ACC112 (cell line): ENCODE measurements around the gene PRRC2B.

Experiments
- H2AFZ ChIP-seq: fragments of 200-600 bp; sonication (generic); one replicate; pipeline ENCODE4 v1.6.0; 2017; ENCODE audit warnings: antibody characterized with exemption, low read length; ENCODE audit not compliant: unreplicated experiment
- H3K27ac ChIP-seq: fragments of 200-600 bp; sonication (generic); 2 replicates; pipeline ENCODE4 v1.5.1; 2014; ENCODE audit warnings: low read depth, mild to moderate bottlenecking, antibody characterized with exemption, low read length, moderate library complexity
- H3K27me3 ChIP-seq: fragments of 200-600 bp; sonication (generic); 2 replicates; pipeline ENCODE4 v1.6.1; 2014; ENCODE audit warnings: mild to moderate bottlenecking, antibody characterized with exemption, low read length, moderate library complexity, mixed read lengths; ENCODE audit not compliant: insufficient read depth
- H3K36me3 ChIP-seq: fragments of 200-600 bp; sonication (generic); 2 replicates; pipeline ENCODE4 v1.6.1; 2016; ENCODE audit warnings: mild to moderate bottlenecking, antibody characterized with exemption, low read length, moderate library complexity, mixed read lengths; ENCODE audit not compliant: insufficient read depth
- H3K4me1 ChIP-seq: fragments of 200-600 bp; sonication (generic); one replicate; pipeline ENCODE4 v1.6.1; 2016; ENCODE audit warnings: low read length, mixed read lengths; ENCODE audit not compliant: insufficient read depth, unreplicated experiment, control insufficient read depth
- H3K4me3 ChIP-seq: fragments of 200-600 bp; sonication (generic); 2 replicates; pipeline ENCODE4 v1.5.1; 2014; ENCODE audit warnings: mild to moderate bottlenecking, low read depth, low read length
- H3K79me2 ChIP-seq: fragments of 200-600 bp; sonication (generic); one replicate; pipeline ENCODE4 v1.6.0; 2016; ENCODE audit warnings: low read length; ENCODE audit not compliant: control insufficient read depth, unreplicated experiment, insufficient read depth

Gene PRRC2B

GRCh38 chr9:131477816-131478419 is 84.0 kb downstream of the PRRC2B start:
- Histone ChIP-seq H3K27ac (no peak overlapping the region), H3K79me2 (peaks cover 26% of the 10 kb centered on the region), H3K27me3 (no peaks in the 10 kb centered on the region), H2AFZ (no peak overlapping the region), H3K36me3 (peaks cover 39% of the 10 kb centered on the region), H3K4me3 (no peak overlapping the region), H3K4me1 (no peaks in the 10 kb centered on the region)

- H3K27ac ChIP-seq, result no peak overlapping the region
- peaks cover 39% of the 10 kb centered on the region for H3K36me3 ChIP-seq
- no peak overlapping the region for H2AFZ ChIP-seq
- H3K79me2 ChIP-seq, result peaks cover 26% of the 10 kb centered on the region
- H3K4me3 ChIP-seq, result no peak overlapping the region
- H3K27me3 ChIP-seq, result no peaks in the 10 kb centered on the region
- no peaks in the 10 kb centered on the region for H3K4me1 ChIP-seq
These were observed 84.6 kb downstream of the PRRC2B start for GRCh38 chr9:131478421-131478868.

- no peak overlapping the region for H3K27ac ChIP-seq
- no peaks in the 10 kb centered on the region for H3K4me1 ChIP-seq
- no peaks in the 10 kb centered on the region for H3K27me3 ChIP-seq
- H3K79me2 ChIP-seq, result peaks cover 27% of the 10 kb centered on the region
- no peak overlapping the region for H3K4me3 ChIP-seq
- no peak overlapping the region for H2AFZ ChIP-seq
- H3K36me3 ChIP-seq, result peaks cover 36% of the 10 kb centered on the region
These were observed 85.0 kb downstream of the PRRC2B start for GRCh38 chr9:131478911-131479310.

- H3K4me1 ChIP-seq, result no peaks in the 10 kb centered on the region
- H3K27ac ChIP-seq, result no peak overlapping the region
- no peak overlapping the region for H2AFZ ChIP-seq
- peaks cover 27% of the 10 kb centered on the region for H3K79me2 ChIP-seq
- no peak overlapping the region for H3K4me3 ChIP-seq
- H3K36me3 ChIP-seq, result peaks cover 29% of the 10 kb centered on the region; the same call in 1 of the 2 replicates
- H3K27me3 ChIP-seq, result no peaks in the 10 kb centered on the region
These were observed 86.4 kb downstream of the PRRC2B start for GRCh38 chr9:131480258-131480657.

GRCh38 chr9:131481441-131482342 is 87.8 kb downstream of the PRRC2B start:
- Histone ChIP-seq H3K4me3 (no peak overlapping the region), H2AFZ (no peak overlapping the region), H3K36me3 (peaks cover 34% of the 10 kb centered on the region; the same call in 1 of the 2 replicates), H3K27ac (no peak overlapping the region), H3K4me1 (no peaks in the 10 kb centered on the region), H3K27me3 (no peaks in the 10 kb centered on the region), H3K79me2 (peaks cover 23% of the 10 kb centered on the region)

GRCh38 chr9:131482343-131483006 is 88.6 kb downstream of the PRRC2B start:
- H3K27ac ChIP-seq, result no peak overlapping the region
- no peak overlapping the region for H2AFZ ChIP-seq
- H3K79me2 ChIP-seq, result peaks cover 18% of the 10 kb centered on the region
- H3K36me3 ChIP-seq, result peaks cover 35% of the 10 kb centered on the region; the same call in 1 of the 2 replicates
- H3K27me3 ChIP-seq, result no peaks in the 10 kb centered on the region
- no peak overlapping the region for H3K4me3 ChIP-seq
- no peaks in the 10 kb centered on the region for H3K4me1 ChIP-seq

GRCh38 chr9:131483319-131484050 is 89.6 kb downstream of the PRRC2B start:
- H3K79me2 ChIP-seq, result peaks cover 13% of the 10 kb centered on the region
- no peak overlapping the region for H3K4me3 ChIP-seq
- H2AFZ ChIP-seq, result no peak overlapping the region
- H3K27me3 ChIP-seq, result no peaks in the 10 kb centered on the region
- H3K4me1 ChIP-seq, result no peaks in the 10 kb centered on the region
- no peak overlapping the region for H3K27ac ChIP-seq
- H3K36me3 ChIP-seq, result peaks cover 35% of the 10 kb centered on the region; the same call in 1 of the 2 replicates

GRCh38 chr9:131484051-131484445 is 90.2 kb downstream of the PRRC2B start:
- H3K27ac ChIP-seq, result no peak overlapping the region
- no peaks in the 10 kb centered on the region for H3K27me3 ChIP-seq
- no peak overlapping the region for H2AFZ ChIP-seq
- H3K36me3 ChIP-seq, result peaks cover 33% of the 10 kb centered on the region; the same call in 1 of the 2 replicates
- peaks cover 13% of the 10 kb centered on the region for H3K79me2 ChIP-seq
- no peak overlapping the region for H3K4me3 ChIP-seq
- H3K4me1 ChIP-seq, result no peaks in the 10 kb centered on the region

- Histone ChIP-seq H3K4me1 (no peaks in the 10 kb centered on the region), H3K79me2 (peaks cover 13% of the 10 kb centered on the region), H3K27me3 (no peaks in the 10 kb centered on the region), H2AFZ (no peak overlapping the region), H3K27ac (no peak overlapping the region), H3K36me3 (peaks cover 28% of the 10 kb centered on the region; the same call in 1 of the 2 replicates), H3K4me3 (no peak overlapping the region)
These were observed 90.8 kb downstream of the PRRC2B start for GRCh38 chr9:131484560-131485185.

- H3K79me2 ChIP-seq, result peaks cover 13% of the 10 kb centered on the region
- H3K4me1 ChIP-seq, result no peaks in the 10 kb centered on the region
- no peak overlapping the region for H3K4me3 ChIP-seq
- peaks cover 24% of the 10 kb centered on the region; the same call in 1 of the 2 replicates for H3K36me3 ChIP-seq
- no peak overlapping the region for H3K27ac ChIP-seq
- H2AFZ ChIP-seq, result no peak overlapping the region
- H3K27me3 ChIP-seq, result no peaks in the 10 kb centered on the region
These were observed 91.3 kb downstream of the PRRC2B start for GRCh38 chr9:131485206-131485605.
